CD4-positive, alpha-beta T cell (primary cell): ENCODE data around the gene SNX25. TPM values are rescaled to one million over a fixed set of nuclear protein-coding genes. Genes with fewer than 3 reads are reported as not detected.

Experiments
- ATAC-seq: fragments of 200-7000 bp; cut with Tn5 transposase; one replicate; pipeline ENCODE4 v1.10.0; 2022; ENCODE audit warnings: mild to moderate bottlenecking; ENCODE audit not compliant: poor library complexity
- CTCF ChIA-PET: fragments of 350-600 bp; sonication (Branson Sonifier 250); formaldehyde crosslinking; loops from one replicate; lab custom pipeline; 2021; ENCODE audit warnings: antibody characterized with exemption, inconsistent platforms; lab: Charles Lee
- POLR2A ChIA-PET: fragments of 350-600 bp; sonication (Branson Sonifier 250); formaldehyde crosslinking; loops from one replicate; lab custom pipeline; 2021; ENCODE audit warnings: antibody characterized with exemption, inconsistent platforms; lab: Charles Lee
- DNase-seq, 14 experiments: peaks; one replicate each; pipeline ENCODE4 v3.0.0-alpha.2; 2013 to 2020; ENCODE audit warnings: mixed read lengths in 2 of 14
- H3K27ac ChIP-seq, 2 donors: one replicate each; pipeline versions ENCODE4 v1.5.1 to v1.7.0; 2013; ENCODE audit warnings: low read length in 2 of 2, low read depth in 1 of 2, mild to moderate bottlenecking in 1 of 2
- H3K27me3 ChIP-seq, 2 experiments: 1 replicate in 1 of 2; 2 replicates in 1 of 2; pipeline versions ENCODE4 v1.6.1 to v1.7.0; 2013; ENCODE audit warnings: low read length in 2 of 2, control low read depth in 1 of 2, mild to moderate bottlenecking in 1 of 2, moderate library complexity in 1 of 2; ENCODE audit not compliant: insufficient read depth in 2 of 2, control insufficient read depth in 1 of 2
- H3K36me3 ChIP-seq: one replicate; pipeline ENCODE4 v1.6.1; 2013; ENCODE audit warnings: low read length, control low read depth; ENCODE audit not compliant: insufficient read depth
- H3K4me1 ChIP-seq: one replicate; pipeline ENCODE4 v1.6.1; 2013; ENCODE audit warnings: low read length, control low read depth; ENCODE audit not compliant: insufficient read depth
- H3K4me3 ChIP-seq: one replicate; pipeline ENCODE4 v1.5.1; 2013; ENCODE audit warnings: mild to moderate bottlenecking, low read length, moderate library complexity
- H3K9me3 ChIP-seq, 2 experiments: 1 replicate in 1 of 2; 2 replicates in 1 of 2; pipeline versions ENCODE4 v1.6.1 to v1.7.0; 2013; ENCODE audit warnings: low read length in 2 of 2, mild to moderate bottlenecking in 2 of 2, control low read depth in 1 of 2, moderate library complexity in 1 of 2; ENCODE audit not compliant: control insufficient read depth in 1 of 2, insufficient read depth in 1 of 2
- H3K27ac Mint-ChIP-seq: one replicate; pipeline ENCODE4 v1.8.0; 2020; ENCODE audit warnings: mixed read lengths
- H3K27me3 Mint-ChIP-seq: one replicate; pipeline ENCODE4 v1.8.0; 2021; ENCODE audit warnings: mixed read lengths
- H3K36me3 Mint-ChIP-seq: one replicate; pipeline ENCODE4 v1.8.0; 2021; ENCODE audit warnings: low read depth, mixed read lengths
- H3K4me1 Mint-ChIP-seq: one replicate; pipeline ENCODE4 v1.8.0; 2021; ENCODE audit warnings: low read depth, mixed read lengths
- H3K4me3 Mint-ChIP-seq: one replicate; pipeline ENCODE4 v1.8.0; 2020; ENCODE audit warnings: mild to moderate bottlenecking, mixed read lengths
- H3K9me3 Mint-ChIP-seq: one replicate; pipeline ENCODE4 v1.8.0; 2020; ENCODE audit warnings: mixed read lengths
- intact Hi-C, 2 experiments: fragments of 100-400 bp; cut with DNase I in 1 of 2; cut with micrococcal nuclease in 1 of 2; formaldehyde crosslinking; loops; one replicate each; pipeline versions ENCODE4 v1.15.1 to v1.9.0; 2023 to 2025; cut with DNase I, micrococcal nuclease
- total RNA-seq, 174 experiments: library from RNA in 2 of 174; stranded (reverse) in 2 of 174; gene quantifications; one replicate each; pipeline ENCODE4 v1.2.3 and lab custom pipeline; 2021 to 2026
- TF ChIP-seq, protein P1 (sequence below): fragments of 200-600 bp; IDR thresholded peaks from one replicate; pipeline ENCODE4 v1.8.0; 2022; ENCODE audit warnings: antibody characterized with exemption, mild to moderate bottlenecking

SNX25 gene
- total RNA-seq, 2 experiments from 2014 or later: 7.9 to 9.1 TPM

DNA sequence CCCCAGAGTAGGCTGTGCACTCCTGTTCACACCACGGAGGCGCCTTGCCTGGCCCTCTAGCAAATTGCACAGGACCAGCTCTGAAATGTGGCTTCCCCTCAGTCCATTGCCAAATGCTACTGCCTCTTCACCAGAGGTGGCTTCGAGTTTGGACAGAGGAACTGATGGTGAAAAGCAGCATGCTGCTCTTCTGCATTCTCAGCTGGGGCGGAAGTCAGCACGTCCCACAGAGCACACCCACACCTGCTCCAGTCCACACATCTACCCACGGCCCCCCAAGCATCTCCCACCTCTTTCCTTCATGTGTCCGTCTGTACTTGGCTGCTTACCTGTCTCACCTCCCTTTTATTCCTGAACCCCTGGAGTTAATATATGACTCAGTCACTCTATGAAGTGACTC lies 142.8 kb downstream of the SNX25 start:
- no peak overlapping the region for H3K27ac ChIP-seq
- no peak for DNase-seq
- Mint-ChIP-seq H3K4me3 (no peak overlapping the region), H3K9me3 (no peaks in the 10 kb centered on the region), H3K4me1 (no peaks in the 10 kb centered on the region), H3K36me3 (peaks cover 50% of the 10 kb centered on the region), H3K27ac (no peak overlapping the region), H3K27me3 (no peaks in the 10 kb centered on the region)
- ATAC-seq: no peak
- H3K36me3 ChIP-seq: peaks cover 5% of the 10 kb centered on the region
- intact Hi-C loops: no loop called here
- CTCF ChIA-PET: no interaction called here
- TF ChIP-seq, protein P1, sequence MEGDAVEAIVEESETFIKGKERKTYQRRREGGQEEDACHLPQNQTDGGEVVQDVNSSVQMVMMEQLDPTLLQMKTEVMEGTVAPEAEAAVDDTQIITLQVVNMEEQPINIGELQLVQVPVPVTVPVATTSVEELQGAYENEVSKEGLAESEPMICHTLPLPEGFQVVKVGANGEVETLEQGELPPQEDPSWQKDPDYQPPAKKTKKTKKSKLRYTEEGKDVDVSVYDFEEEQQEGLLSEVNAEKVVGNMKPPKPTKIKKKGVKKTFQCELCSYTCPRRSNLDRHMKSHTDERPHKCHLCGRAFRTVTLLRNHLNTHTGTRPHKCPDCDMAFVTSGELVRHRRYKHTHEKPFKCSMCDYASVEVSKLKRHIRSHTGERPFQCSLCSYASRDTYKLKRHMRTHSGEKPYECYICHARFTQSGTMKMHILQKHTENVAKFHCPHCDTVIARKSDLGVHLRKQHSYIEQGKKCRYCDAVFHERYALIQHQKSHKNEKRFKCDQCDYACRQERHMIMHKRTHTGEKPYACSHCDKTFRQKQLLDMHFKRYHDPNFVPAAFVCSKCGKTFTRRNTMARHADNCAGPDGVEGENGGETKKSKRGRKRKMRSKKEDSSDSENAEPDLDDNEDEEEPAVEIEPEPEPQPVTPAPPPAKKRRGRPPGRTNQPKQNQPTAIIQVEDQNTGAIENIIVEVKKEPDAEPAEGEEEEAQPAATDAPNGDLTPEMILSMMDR: no peak
- POLR2A ChIA-PET: no interaction called here
- H3K4me3 ChIP-seq: no peak overlapping the region
- no peaks in the 10 kb centered on the region for H3K9me3 ChIP-seq
- H3K4me1 ChIP-seq: no peaks in the 10 kb centered on the region
- H3K27me3 ChIP-seq: no peaks in the 10 kb centered on the region

DNA sequence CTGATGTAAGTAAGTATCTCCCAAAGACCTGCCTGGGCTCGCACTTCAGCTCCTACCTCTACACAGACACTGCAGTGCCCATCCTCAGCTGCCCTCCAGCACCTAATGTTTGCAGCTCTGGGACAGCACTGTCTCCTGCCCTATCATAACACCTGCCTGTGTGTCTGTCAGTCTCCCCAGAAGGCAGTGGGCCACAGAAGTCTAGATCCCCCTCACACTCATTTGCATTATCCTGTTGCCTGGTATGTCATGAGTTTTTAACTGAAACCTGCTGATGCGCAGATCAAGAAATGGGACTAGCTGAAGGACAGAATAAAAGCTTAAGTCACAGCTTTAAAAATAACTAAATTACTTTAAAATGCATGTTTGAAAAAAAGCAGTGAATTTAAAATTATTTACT lies 143.3 kb downstream of the SNX25 start:
- intact Hi-C loops: no loop called here
- Histone ChIP-seq H3K4me1 (no peaks in the 10 kb centered on the region), H3K9me3 (no peaks in the 10 kb centered on the region), H3K36me3 (peaks cover 5% of the 10 kb centered on the region), H3K4me3 (no peak overlapping the region), H3K27ac (no peak overlapping the region), H3K27me3 (no peaks in the 10 kb centered on the region)
- ChIA-PET CTCF (no interaction called here), POLR2A (no interaction called here)
- no peaks in the 10 kb centered on the region for H3K9me3 Mint-ChIP-seq
- TF ChIP-seq, protein P1: no peak
- no peak overlapping the region for H3K27ac Mint-ChIP-seq
- ATAC-seq (no peak), DNase-seq (no peak)
- H3K27me3 Mint-ChIP-seq: no peaks in the 10 kb centered on the region
- H3K4me3 Mint-ChIP-seq: no peak overlapping the region
- H3K36me3 Mint-ChIP-seq: peaks cover 52% of the 10 kb centered on the region
- no peaks in the 10 kb centered on the region for H3K4me1 Mint-ChIP-seq

DNA sequence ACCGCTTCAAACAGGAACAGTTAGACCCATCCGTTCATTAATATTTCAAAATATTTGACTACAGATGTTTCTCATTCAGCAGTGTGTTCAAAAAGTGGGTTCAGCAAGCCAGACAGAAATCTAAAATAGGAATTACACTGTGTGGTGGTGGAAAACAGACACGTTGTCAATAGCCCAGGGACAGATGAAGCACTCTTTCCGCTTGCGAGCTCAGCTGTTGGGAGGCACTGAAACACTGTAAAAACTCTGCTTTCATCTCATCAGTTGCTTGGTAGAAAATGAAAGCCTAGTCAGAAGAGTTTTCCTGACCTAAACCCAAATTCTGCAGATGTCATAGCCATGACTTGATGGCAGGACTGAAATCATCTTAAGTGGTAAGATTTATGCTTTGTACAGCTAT lies 147.8 kb downstream of the SNX25 start:
- intact Hi-C loops: no loop called here
- H3K27me3 ChIP-seq: no peaks in the 10 kb centered on the region
- Mint-ChIP-seq H3K27me3 (no peaks in the 10 kb centered on the region), H3K4me3 (no peak overlapping the region), H3K27ac (no peak overlapping the region), H3K9me3 (no peaks in the 10 kb centered on the region), H3K36me3 (peaks cover 33% of the 10 kb centered on the region), H3K4me1 (no peaks in the 10 kb centered on the region)
- no peak for ATAC-seq
- no peak overlapping the region for H3K27ac ChIP-seq
- POLR2A ChIA-PET: no interaction called here
- H3K9me3 ChIP-seq: no peaks in the 10 kb centered on the region
- H3K4me3 ChIP-seq: no peak overlapping the region
- TF ChIP-seq, protein P1: no peak
- peaks cover 5% of the 10 kb centered on the region for H3K36me3 ChIP-seq
- no peak for DNase-seq
- CTCF ChIA-PET: no interaction called here
- H3K4me1 ChIP-seq: no peaks in the 10 kb centered on the region
